HG03432 (cell line): ENCODE data around the gene RSKR.
"Not testable (repeated sequence)": the region's sequence is repeated elsewhere in the genome, so short reads cannot be mapped to it uniquely, and the experiment has no call there.

Experiments used
- ATAC-seq: cut with Tn5 transposase; IDR thresholded peaks from one replicate; pipeline ENCODE4 v1.9.1; 2021; ENCODE audit warnings: mild to moderate bottlenecking, moderate library complexity; ENCODE audit not compliant: unreplicated experiment

The RSKR gene, protein sequence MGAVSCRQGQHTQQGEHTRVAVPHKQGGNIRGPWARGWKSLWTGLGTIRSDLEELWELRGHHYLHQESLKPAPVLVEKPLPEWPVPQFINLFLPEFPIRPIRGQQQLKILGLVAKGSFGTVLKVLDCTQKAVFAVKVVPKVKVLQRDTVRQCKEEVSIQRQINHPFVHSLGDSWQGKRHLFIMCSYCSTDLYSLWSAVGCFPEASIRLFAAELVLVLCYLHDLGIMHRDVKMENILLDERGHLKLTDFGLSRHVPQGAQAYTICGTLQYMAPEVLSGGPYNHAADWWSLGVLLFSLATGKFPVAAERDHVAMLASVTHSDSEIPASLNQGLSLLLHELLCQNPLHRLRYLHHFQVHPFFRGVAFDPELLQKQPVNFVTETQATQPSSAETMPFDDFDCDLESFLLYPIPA

GRCh38 chr17:28613931-28614381, at the start of gene RSKR:
TSS of gene RSKR (minus strand) at chr17:28614185. CDS start at chr17:28614161, 24 bp downstream.
- ATAC-seq: no peak

- ATAC-seq: no peak
Observed at GRCh38 chr17:28663723-28664122, 49.7 kb upstream of the RSKR start.

DNA sequence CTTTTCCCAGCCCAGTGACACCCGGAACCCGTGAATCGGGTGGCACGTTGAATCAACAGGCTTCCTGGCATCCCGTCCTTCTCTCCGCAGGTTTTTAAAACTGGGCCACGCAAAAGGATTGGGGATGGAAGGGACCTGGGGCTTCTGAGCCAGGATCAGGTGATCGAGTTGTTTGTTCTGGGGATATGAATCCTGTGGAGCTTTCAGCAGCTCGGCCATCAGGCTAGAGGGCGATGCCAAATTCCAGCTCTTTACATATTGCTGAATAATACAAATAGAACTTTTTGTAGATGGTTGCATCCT, 48.5 kb upstream of the RSKR start:
- no peak for ATAC-seq

DNA sequence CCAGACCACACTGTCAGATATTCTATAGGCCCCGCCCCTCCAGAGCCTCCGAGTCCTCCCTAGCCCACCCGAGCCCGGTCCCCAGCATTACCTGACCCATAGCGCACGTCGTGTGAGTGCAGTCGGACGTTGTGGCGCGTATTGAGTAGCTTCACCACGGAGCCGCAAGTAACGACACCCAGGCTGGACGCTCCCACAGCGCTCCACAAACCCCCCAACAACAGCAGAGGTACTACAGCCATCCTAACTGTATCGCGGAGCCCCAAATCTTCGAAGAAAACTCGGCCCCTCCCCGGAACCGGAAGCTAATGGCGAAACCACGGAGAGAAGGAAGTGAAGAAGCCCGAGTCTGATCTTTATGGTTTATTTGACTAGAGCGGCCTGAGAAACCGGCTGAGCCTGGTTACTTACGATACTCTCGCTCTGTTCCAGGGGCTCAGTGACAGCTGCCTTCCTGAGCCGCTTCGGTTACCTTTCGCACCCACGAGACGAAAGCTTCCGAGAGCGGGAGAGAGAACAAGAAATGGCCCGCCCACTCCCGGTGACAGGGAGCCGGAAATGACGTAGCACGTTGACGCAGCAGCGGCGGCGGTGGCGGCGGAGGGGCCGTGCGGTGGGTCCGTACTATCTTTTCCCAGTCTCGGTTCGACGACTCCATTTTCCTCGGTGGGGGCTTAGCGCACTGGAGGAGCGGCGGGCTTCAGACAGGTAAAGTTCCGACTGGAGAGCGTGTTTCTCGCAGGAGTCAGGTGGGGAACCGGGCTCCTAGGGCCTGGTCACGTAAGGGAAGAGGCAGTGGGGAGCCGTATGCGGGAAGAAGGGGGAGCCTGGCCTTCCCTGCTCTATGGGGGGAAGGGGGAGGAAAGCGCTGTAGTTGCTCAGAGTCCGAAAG, 47.9 kb upstream of the RSKR start, which contains the start of the genes SDF2 and SUPT6H:
Gene SDF2, minus strand, starts transcription at position 272 of the 892 bp plus-strand sequence. Its CDS starts 30 bp downstream, at position 242.
Gene SUPT6H, plus strand, starts transcription at position 571 of the 892 bp plus-strand sequence. CDS start 11,197 bp downstream, outside the sequence.
- ATAC-seq: peak; percentile 88

GRCh38 chr17:28659497-28659881, 45.5 kb upstream of the RSKR start:
- ATAC-seq: not testable (repeated sequence)

GRCh38 chr17:28658766-28659496, 44.9 kb upstream of the RSKR start:
- ATAC-seq: not testable (repeated sequence)

DNA sequence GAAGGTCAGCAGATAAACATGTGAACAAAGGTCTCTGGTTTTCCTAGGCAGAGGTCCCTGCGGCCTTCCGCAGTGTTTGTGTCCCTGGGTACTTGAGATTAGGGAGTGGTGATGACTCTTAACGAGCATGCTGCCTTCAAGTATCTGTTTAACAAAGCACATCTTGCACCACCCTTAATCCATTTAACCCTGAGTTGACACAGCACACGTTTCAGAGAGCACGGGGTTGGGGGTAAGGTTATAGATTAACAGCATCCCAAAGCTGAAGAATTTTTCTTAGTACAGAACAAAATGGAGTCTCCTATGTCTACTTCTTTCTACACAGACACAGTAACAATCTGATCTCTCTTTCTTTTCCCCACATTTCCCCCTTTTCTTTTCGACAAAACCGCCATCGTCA, 44.4 kb upstream of the RSKR start:
- not testable (repeated sequence) for ATAC-seq

- ATAC-seq: no peak
Observed at GRCh38 chr17:28657756-28658155, 43.8 kb upstream of the RSKR start.

GRCh38 chr17:28655160-28655559, 41.2 kb upstream of the RSKR start:
- ATAC-seq: no peak

- ATAC-seq: no peak
Observed at GRCh38 chr17:28648698-28649097, 34.7 kb upstream of the RSKR start.

GRCh38 chr17:28646039-28646754, 32.2 kb upstream of the RSKR start:
- ATAC-seq: no peak

DNA sequence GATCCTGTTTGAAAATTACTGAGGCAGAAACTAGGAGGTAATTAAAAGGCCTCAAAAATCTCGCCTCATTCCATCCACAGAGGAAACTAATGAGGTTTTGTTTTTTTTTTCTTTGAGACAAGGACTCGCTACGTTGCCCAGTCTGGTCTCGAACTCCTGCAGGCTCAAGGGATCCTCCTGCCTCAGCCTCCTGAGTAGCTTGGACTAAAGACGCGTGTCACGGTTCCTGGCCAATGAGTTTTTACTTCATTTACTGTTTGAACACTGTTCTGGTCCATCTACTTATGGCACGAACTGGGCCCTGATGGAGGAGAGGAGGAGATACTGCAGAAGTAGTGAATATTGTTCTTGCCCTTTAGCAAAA, 31.6 kb upstream of the RSKR start:
- peak; percentile 1 for ATAC-seq

DNA sequence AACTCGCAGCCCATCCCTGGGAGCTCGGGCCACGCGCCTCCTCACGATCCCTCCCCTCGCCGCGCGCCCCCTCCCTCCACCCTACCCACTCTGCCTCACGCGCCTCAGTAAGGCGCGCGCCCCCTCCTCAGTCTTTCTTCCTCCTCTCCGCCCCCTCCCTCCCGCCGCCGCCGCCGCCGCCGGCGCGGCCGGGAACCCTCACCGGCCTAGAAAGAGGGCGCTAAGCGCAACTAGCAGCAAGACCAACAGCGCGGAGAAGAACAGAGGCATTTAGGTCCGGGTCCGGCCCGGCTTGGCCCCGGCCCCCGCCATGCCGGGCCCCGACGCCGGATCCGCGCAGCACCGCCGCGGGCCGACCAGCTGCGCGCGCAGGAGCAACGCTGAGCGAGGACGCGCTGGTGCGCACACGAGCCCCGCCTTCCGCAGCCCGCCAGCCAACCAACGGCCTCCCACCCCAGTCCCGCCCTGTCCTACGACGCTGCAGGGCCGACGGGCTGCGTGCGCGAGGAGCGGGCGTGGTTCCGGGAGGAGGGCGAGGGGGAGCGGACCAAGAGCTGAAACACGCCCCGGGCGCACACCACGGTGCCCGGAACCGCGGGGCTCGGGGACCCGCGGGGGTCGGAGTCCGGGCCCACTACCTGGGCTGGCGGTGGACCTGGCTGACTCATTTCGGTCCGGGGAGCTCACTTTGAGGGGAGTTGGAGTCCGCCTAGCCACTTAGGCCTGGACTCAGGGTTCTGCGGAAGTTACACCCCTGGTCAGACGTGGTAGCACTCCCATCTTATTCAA, 31.0 kb upstream of the RSKR start, which contains the start of gene BLTP2:
Gene BLTP2, minus strand, starts transcription at position 372 of the 789 bp plus-strand sequence. Its CDS starts 102 bp downstream, at position 270.
- peak; percentile 93 for ATAC-seq

DNA sequence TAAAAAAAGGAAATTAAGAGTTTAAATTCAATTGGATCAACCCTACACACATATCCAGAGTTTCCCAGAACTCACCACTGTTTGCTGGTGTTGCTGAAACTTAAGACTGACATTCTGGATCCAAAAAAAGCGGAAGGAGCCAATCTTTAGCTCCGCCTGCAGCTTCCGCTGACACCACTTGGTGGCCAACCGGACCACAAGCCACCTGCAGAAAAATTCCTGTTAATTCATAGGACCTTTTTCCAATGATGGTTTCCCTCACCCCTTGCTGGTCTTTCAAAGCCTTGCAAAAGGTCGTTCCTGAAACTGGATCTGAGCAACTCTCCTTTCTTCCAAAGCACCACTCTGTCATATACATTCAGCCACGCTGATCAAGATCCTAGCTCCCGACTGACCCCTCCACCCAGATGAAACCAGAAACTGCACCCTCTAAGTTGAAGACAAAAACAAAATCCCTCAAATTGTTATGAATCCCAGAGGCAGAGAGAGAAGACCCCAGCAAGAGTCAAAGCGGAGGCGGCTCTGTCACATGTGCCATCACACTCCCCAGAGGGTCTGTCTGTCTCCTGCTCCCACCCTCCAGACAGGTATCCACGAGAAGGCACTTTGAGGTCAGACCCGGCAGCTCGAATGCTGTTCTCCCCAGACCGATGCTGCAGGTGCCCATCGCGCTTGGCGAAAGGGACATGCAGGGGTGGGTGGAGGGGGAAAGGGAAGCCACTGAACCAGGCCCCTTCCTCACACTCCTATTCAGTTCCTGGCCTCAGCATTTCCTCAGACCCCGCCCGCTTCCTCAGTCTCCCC, 30.2 kb upstream of the RSKR start:
- ATAC-seq: peak; percentile 6

DNA sequence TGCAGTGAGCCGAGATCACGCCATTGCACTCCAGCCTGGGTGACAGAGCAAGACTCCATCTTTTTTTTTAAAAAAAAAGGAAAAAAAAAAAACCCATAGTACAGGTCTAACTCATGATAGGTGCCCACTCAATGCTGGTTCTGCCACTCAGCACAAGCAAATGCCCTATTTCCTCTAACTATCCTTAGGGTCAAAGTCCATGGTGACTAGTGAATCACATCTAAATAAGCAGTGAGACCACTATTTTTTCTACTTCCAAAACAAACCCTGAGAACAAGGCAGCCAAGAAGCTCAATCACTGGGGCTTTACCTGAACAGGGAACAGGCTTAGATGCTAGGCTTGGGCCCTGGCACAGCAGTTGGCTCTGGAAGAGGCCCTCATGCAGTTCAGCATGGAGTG, 27.6 kb upstream of the RSKR start:
- no peak for ATAC-seq

- no peak for ATAC-seq
Observed at GRCh38 chr17:28635506-28635905, 21.5 kb upstream of the RSKR start.

- no peak for ATAC-seq
Observed at GRCh38 chr17:28634206-28634865, 20.4 kb upstream of the RSKR start.

- ATAC-seq: no peak
Observed at GRCh38 chr17:28626818-28627217, 12.8 kb upstream of the RSKR start.
